ENCODE data around the gene FMO3. TPM values are rescaled to one million over a fixed set of nuclear protein-coding genes. Genes with fewer than 3 reads are reported as not detected.

Gene FMO3
- not detected in 2 replicates for total RNA-seq

GRCh38 chr1:171090604-171091003 lies at the start of gene FMO3:
Gene FMO3 (plus strand): TSS chr1:171090905. CDS start chr1:171092659, 1,754 bp downstream.
- H3K4me3 ChIP-seq (ENCODE audit: low read depth, low read length), result no peak within 1 kb of the TSS
- no peak for DNase-seq (ENCODE audit: low read depth)
- no peak for FAIRE-seq
- TF ChIP-seq CTCF (IDR thresholded peaks at IDR 0.05; ENCODE audit: insufficient read depth, low read length, severe bottlenecking), result no peak
- H3K36me3 ChIP-seq (ENCODE audit: control insufficient read depth, insufficient read depth, low read length), result no peaks in the 10 kb centered on the region
- no peaks in the 10 kb centered on the region for H3K27me3 ChIP-seq (ENCODE audit: control insufficient read depth, insufficient read depth, low read length)

DNA sequence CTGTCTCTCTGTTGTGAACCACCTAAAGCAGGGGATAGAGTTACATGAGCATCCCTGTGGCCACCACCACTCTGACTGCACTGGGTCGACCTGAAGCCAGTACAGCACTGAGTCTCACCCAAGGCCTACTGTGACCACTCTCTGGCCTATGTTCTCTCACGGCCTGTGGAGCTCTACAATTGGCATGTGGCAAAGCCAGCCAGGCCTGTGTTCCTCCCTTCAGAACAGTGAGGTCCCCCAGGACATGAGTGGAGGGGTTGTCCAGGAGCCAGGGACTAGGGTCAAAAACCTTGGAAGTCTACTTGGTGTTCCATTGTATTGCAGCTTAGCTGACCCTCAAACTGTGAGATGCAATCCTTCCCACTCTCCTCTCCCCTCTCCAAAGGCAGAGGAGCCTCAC lies 42.7 kb upstream of the FMO3 start:
- no peak for FAIRE-seq
- no peak for DNase-seq (ENCODE audit: low read depth)
- no peak for TF ChIP-seq CTCF (IDR thresholded peaks at IDR 0.05; ENCODE audit: insufficient read depth, low read length, severe bottlenecking)
- Histone ChIP-seq H3K36me3 (ENCODE audit: control insufficient read depth, insufficient read depth, low read length) (no peaks in the 10 kb centered on the region), H3K4me3 (ENCODE audit: low read depth, low read length) (no peak overlapping the region), H3K27me3 (ENCODE audit: control insufficient read depth, insufficient read depth, low read length) (no peaks in the 10 kb centered on the region)

GRCh38 chr1:171052977-171053376 lies 37.7 kb upstream of the FMO3 start:
- DNase-seq (ENCODE audit: low read depth) (no peak), FAIRE-seq (peak; percentile 55)
- no peak for TF ChIP-seq CTCF (IDR thresholded peaks at IDR 0.05; ENCODE audit: insufficient read depth, low read length, severe bottlenecking)
- Histone ChIP-seq H3K27me3 (ENCODE audit: control insufficient read depth, insufficient read depth, low read length) (no peaks in the 10 kb centered on the region), H3K36me3 (ENCODE audit: control insufficient read depth, insufficient read depth, low read length) (no peaks in the 10 kb centered on the region), H3K4me3 (ENCODE audit: low read depth, low read length) (no peak overlapping the region)

- DNase-seq (ENCODE audit: low read depth) (peak; percentile 40), FAIRE-seq (no peak)
- H3K27me3 ChIP-seq (ENCODE audit: control insufficient read depth, insufficient read depth, low read length), result no peaks in the 10 kb centered on the region
- no peak for TF ChIP-seq CTCF (IDR thresholded peaks at IDR 0.05; ENCODE audit: insufficient read depth, low read length, severe bottlenecking)
- no peaks in the 10 kb centered on the region for H3K36me3 ChIP-seq (ENCODE audit: control insufficient read depth, insufficient read depth, low read length)
- no peak overlapping the region for H3K4me3 ChIP-seq (ENCODE audit: low read depth, low read length)
Observed at GRCh38 chr1:171055966-171056643, 34.6 kb upstream of the FMO3 start.

- Histone ChIP-seq H3K36me3 (ENCODE audit: control insufficient read depth, insufficient read depth, low read length) (no peaks in the 10 kb centered on the region), H3K27me3 (ENCODE audit: control insufficient read depth, insufficient read depth, low read length) (no peaks in the 10 kb centered on the region), H3K4me3 (ENCODE audit: low read depth, low read length) (no peak overlapping the region)
- no peak for TF ChIP-seq CTCF (IDR thresholded peaks at IDR 0.05; ENCODE audit: insufficient read depth, low read length, severe bottlenecking)
- DNase-seq (ENCODE audit: low read depth) (no peak), FAIRE-seq (no peak)
Observed at GRCh38 chr1:171061425-171062143, 29.1 kb upstream of the FMO3 start.

Measured in bronchial epithelial cell (primary cell).